ENCODE data around the gene NHP2.

- TF ChIP-seq, protein P1, sequence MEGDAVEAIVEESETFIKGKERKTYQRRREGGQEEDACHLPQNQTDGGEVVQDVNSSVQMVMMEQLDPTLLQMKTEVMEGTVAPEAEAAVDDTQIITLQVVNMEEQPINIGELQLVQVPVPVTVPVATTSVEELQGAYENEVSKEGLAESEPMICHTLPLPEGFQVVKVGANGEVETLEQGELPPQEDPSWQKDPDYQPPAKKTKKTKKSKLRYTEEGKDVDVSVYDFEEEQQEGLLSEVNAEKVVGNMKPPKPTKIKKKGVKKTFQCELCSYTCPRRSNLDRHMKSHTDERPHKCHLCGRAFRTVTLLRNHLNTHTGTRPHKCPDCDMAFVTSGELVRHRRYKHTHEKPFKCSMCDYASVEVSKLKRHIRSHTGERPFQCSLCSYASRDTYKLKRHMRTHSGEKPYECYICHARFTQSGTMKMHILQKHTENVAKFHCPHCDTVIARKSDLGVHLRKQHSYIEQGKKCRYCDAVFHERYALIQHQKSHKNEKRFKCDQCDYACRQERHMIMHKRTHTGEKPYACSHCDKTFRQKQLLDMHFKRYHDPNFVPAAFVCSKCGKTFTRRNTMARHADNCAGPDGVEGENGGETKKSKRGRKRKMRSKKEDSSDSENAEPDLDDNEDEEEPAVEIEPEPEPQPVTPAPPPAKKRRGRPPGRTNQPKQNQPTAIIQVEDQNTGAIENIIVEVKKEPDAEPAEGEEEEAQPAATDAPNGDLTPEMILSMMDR (IDR thresholded peaks at IDR 0.05; ENCODE audit: poor library complexity, severe bottlenecking) = no peak
- TF ChIP-seq TAF1 (IDR thresholded peaks at IDR 0.05; ENCODE audit: low read depth) (no peak), EP300 (conservative IDR thresholded peaks at IDR 0.05; ENCODE audit: poor library complexity, severe bottlenecking) (no peak), EZH2 (IDR thresholded peaks at IDR 0.05; ENCODE audit: borderline replicate concordance, insufficient read depth, low read length, poor library complexity, severe bottlenecking) (no peak), POLR2AphosphoS5 (IDR thresholded peaks at IDR 0.05) (no peak), MXI1 (conservative IDR thresholded peaks at IDR 0.05; ENCODE audit: poor library complexity, severe bottlenecking) (no peak), SMC3 (conservative IDR thresholded peaks at IDR 0.05; ENCODE audit: poor library complexity) (no peak), RAD21 (conservative IDR thresholded peaks at IDR 0.05) (no peak)
- TF ChIP-seq, protein P2, sequence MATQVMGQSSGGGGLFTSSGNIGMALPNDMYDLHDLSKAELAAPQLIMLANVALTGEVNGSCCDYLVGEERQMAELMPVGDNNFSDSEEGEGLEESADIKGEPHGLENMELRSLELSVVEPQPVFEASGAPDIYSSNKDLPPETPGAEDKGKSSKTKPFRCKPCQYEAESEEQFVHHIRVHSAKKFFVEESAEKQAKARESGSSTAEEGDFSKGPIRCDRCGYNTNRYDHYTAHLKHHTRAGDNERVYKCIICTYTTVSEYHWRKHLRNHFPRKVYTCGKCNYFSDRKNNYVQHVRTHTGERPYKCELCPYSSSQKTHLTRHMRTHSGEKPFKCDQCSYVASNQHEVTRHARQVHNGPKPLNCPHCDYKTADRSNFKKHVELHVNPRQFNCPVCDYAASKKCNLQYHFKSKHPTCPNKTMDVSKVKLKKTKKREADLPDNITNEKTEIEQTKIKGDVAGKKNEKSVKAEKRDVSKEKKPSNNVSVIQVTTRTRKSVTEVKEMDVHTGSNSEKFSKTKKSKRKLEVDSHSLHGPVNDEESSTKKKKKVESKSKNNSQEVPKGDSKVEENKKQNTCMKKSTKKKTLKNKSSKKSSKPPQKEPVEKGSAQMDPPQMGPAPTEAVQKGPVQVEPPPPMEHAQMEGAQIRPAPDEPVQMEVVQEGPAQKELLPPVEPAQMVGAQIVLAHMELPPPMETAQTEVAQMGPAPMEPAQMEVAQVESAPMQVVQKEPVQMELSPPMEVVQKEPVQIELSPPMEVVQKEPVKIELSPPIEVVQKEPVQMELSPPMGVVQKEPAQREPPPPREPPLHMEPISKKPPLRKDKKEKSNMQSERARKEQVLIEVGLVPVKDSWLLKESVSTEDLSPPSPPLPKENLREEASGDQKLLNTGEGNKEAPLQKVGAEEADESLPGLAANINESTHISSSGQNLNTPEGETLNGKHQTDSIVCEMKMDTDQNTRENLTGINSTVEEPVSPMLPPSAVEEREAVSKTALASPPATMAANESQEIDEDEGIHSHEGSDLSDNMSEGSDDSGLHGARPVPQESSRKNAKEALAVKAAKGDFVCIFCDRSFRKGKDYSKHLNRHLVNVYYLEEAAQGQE (IDR thresholded peaks at IDR 0.05; ENCODE audit: borderline replicate concordance) = no peak
Observed at GRCh38 chr5:178182158-178182876, 28.6 kb upstream of the NHP2 start.
